H9 (cell line): ENCODE results near the gene NDUFV2. TPM values are rescaled to one million over a fixed set of nuclear protein-coding genes. Genes with fewer than 3 reads are reported as not detected.

Experiments used
- DNase-seq: peaks from one replicate; pipeline ENCODE4 v3.0.0-alpha.2; 2017
- H2AFZ ChIP-seq: one replicate; pipeline ENCODE4 v1.6.1; 2013; ENCODE audit warnings: mild to moderate bottlenecking, low read length, control low read depth, moderate library complexity
- H2AK5ac ChIP-seq: 2 replicates; pipeline ENCODE4 v1.6.1; 2013; ENCODE audit warnings: low read length, control low read depth, mixed read lengths; ENCODE audit not compliant: insufficient read length
- H2BK120ac ChIP-seq: one replicate; pipeline ENCODE4 v1.6.1; 2013; ENCODE audit warnings: low read depth, mild to moderate bottlenecking, low read length, control low read depth, inconsistent platforms; ENCODE audit not compliant: poor library complexity, severe bottlenecking
- H2BK12ac ChIP-seq: 2 replicates; pipeline ENCODE4 v1.6.1; 2013; ENCODE audit warnings: low read length, control low read depth, mixed read lengths, low read depth; ENCODE audit not compliant: insufficient read length
- H2BK15ac ChIP-seq: 2 replicates; pipeline ENCODE4 v1.6.1; 2013; ENCODE audit warnings: low read depth, low read length, control low read depth
- H2BK20ac ChIP-seq: one replicate; pipeline ENCODE4 v1.6.1; 2013; ENCODE audit warnings: low read depth, mild to moderate bottlenecking, low read length, control low read depth, inconsistent platforms; ENCODE audit not compliant: poor library complexity, severe bottlenecking
- H2BK5ac ChIP-seq: 2 replicates; pipeline ENCODE4 v1.6.1; 2013; ENCODE audit warnings: low read length, control low read depth, mixed read lengths; ENCODE audit not compliant: insufficient read length
- H3K14ac ChIP-seq: 2 replicates; pipeline ENCODE4 v1.6.1; 2013; ENCODE audit warnings: low read length, control low read depth; ENCODE audit not compliant: insufficient read depth
- H3K18ac ChIP-seq: 2 replicates; pipeline ENCODE4 v1.6.1; 2013; ENCODE audit warnings: low read depth, mild to moderate bottlenecking, mixed read lengths, low read length, control low read depth; ENCODE audit not compliant: insufficient read length
- H3K23ac ChIP-seq: 2 replicates; pipeline ENCODE4 v1.6.1; 2013; ENCODE audit warnings: low read length, control low read depth, mixed read lengths, low read depth; ENCODE audit not compliant: insufficient read length
- H3K23me2 ChIP-seq: 2 replicates; pipeline ENCODE4 v1.6.1; 2013; ENCODE audit warnings: low read depth, mild to moderate bottlenecking, mixed read lengths, low read length, control low read depth; ENCODE audit not compliant: insufficient read length, poor library complexity, severe bottlenecking
- H3K27ac ChIP-seq: 2 replicates; pipeline ENCODE4 v1.5.1; 2013; ENCODE audit warnings: low read length, control low read depth, mixed read lengths, low read depth; ENCODE audit not compliant: insufficient read length
- H3K27me3 ChIP-seq: 2 replicates; pipeline ENCODE4 v1.6.1; 2013; ENCODE audit warnings: low read length, control low read depth, inconsistent platforms; ENCODE audit not compliant: insufficient read depth
- H3K4ac ChIP-seq: 2 replicates; pipeline ENCODE4 v1.6.1; 2013; ENCODE audit warnings: low read depth, mild to moderate bottlenecking, control low read depth, inconsistent platforms, low read length, moderate library complexity
- H3K4me1 ChIP-seq: 2 replicates; pipeline ENCODE4 v1.6.1; 2013; ENCODE audit warnings: low read length, control low read depth, inconsistent platforms; ENCODE audit not compliant: insufficient read depth
- H3K4me2 ChIP-seq: 2 replicates; pipeline ENCODE4 v1.6.1; 2013; ENCODE audit warnings: low read length, control low read depth, mixed read lengths; ENCODE audit not compliant: insufficient read length, insufficient read depth
- H3K56ac ChIP-seq: 2 replicates; pipeline ENCODE4 v1.6.1; 2013; ENCODE audit warnings: low read depth, mild to moderate bottlenecking, mixed read lengths, low read length, control low read depth; ENCODE audit not compliant: insufficient read length
- H3K79me1 ChIP-seq: 2 replicates; pipeline ENCODE4 v1.6.1; 2013; ENCODE audit warnings: low read depth, mild to moderate bottlenecking, moderate library complexity, low read length, control low read depth, inconsistent platforms; ENCODE audit not compliant: insufficient read depth, poor library complexity, severe bottlenecking
- H3K79me2 ChIP-seq: 2 replicates; pipeline ENCODE4 v1.6.1; 2013; ENCODE audit warnings: low read length, control low read depth, inconsistent platforms; ENCODE audit not compliant: insufficient read depth
- H3K9ac ChIP-seq: 2 replicates; pipeline ENCODE4 v1.6.1; 2013; ENCODE audit warnings: low read length, control low read depth, mixed read lengths; ENCODE audit not compliant: insufficient read length; ENCODE audit errors: extremely low read depth
- H3K9me3 ChIP-seq: one replicate; pipeline ENCODE4 v1.6.1; 2013; ENCODE audit warnings: low read depth, low read length, inconsistent platforms; ENCODE audit not compliant: control insufficient read depth
- H3T11ph ChIP-seq: one replicate; pipeline ENCODE4 v1.6.1; 2013; ENCODE audit warnings: mild to moderate bottlenecking, low read length, control low read depth, inconsistent platforms
- H4K20me1 ChIP-seq: one replicate; pipeline ENCODE4 v1.6.1; 2013; ENCODE audit not compliant: control insufficient read depth, insufficient read length, insufficient read depth
- H4K5ac ChIP-seq: 2 replicates; pipeline ENCODE4 v1.6.1; 2013; ENCODE audit warnings: low read depth, mild to moderate bottlenecking, mixed read lengths, low read length, control low read depth; ENCODE audit not compliant: insufficient read length
- H4K8ac ChIP-seq: replicated peaks from 2 replicates; pipeline ENCODE4 v1.6.1; 2013; ENCODE audit warnings: low read length, control low read depth, mixed read lengths, low read depth; ENCODE audit not compliant: insufficient read length
- H4K91ac ChIP-seq: 2 replicates; pipeline ENCODE4 v1.6.1; 2013; ENCODE audit warnings: low read depth, mild to moderate bottlenecking, moderate library complexity, mixed read lengths, low read length, control low read depth; ENCODE audit not compliant: insufficient read length
- H3K27ac Mint-ChIP-seq, 3 experiments: 2 replicates in 2 of 3; 3 replicates in 1 of 3; pipeline ENCODE4 v1.8.0; 2020 to 2021; ENCODE audit warnings: mixed read lengths in 3 of 3, mild to moderate bottlenecking in 1 of 3, moderate library complexity in 1 of 3
- H3K27me3 Mint-ChIP-seq: 2 replicates; pipeline ENCODE4 v1.8.0; 2021; ENCODE audit warnings: low read depth, mild to moderate bottlenecking, moderate library complexity, mixed read lengths
- H3K36me3 Mint-ChIP-seq, 3 experiments: 2 replicates in 2 of 3; 3 replicates in 1 of 3; pipeline ENCODE4 v1.8.0; 2020 to 2021; ENCODE audit warnings: low read depth in 3 of 3, mixed read lengths in 3 of 3; ENCODE audit not compliant: insufficient read depth in 1 of 3
- H3K4me1 Mint-ChIP-seq, 2 experiments: 2 replicates each; pipeline ENCODE4 v1.8.0; 2020; ENCODE audit warnings: mixed read lengths in 2 of 2
- H3K4me3 Mint-ChIP-seq, 2 experiments: 2 replicates in 1 of 2; 3 replicates in 1 of 2; pipeline ENCODE4 v1.8.0; 2020 to 2021; ENCODE audit warnings: mild to moderate bottlenecking in 2 of 2, mixed read lengths in 2 of 2, moderate library complexity in 1 of 2
- H3K9me3 Mint-ChIP-seq, 2 experiments: 2 replicates in 1 of 2; 3 replicates in 1 of 2; pipeline ENCODE4 v1.8.0; 2020; ENCODE audit warnings: mild to moderate bottlenecking in 2 of 2, mixed read lengths in 2 of 2, moderate library complexity in 1 of 2
- WGBS: extraction: QIAGEN DNeasy Blood & Tissue Kit; methylation state at CpG from one replicate; pipeline ENCODE4 v1.1.7; 2013; ENCODE audit warnings: missing lambda C conversion rate, low lambda C conversion rate, mixed read lengths; ENCODE audit not compliant: insufficient read length; ENCODE audit errors: extremely low coverage; 5-methylcytosine and 5-hydroxymethylcytosine counted together
- total RNA-seq: library from RNA; stranded (reverse); gene quantifications from 2 replicates; pipeline ENCODE4 v1.2.1, GENCODE V29; 2021
- TF ChIP-seq, protein P1 (sequence below): fragments of 200-600 bp; sonication (generic); conservative IDR thresholded peaks from 3 replicates; pipeline ENCODE4 v1.8.0; 2021; ENCODE audit warnings: antibody characterized with exemption, mild to moderate bottlenecking

NDUFV2 gene
- total RNA-seq, 1 experiment from 2014 or later, result 206 TPM

DNA sequence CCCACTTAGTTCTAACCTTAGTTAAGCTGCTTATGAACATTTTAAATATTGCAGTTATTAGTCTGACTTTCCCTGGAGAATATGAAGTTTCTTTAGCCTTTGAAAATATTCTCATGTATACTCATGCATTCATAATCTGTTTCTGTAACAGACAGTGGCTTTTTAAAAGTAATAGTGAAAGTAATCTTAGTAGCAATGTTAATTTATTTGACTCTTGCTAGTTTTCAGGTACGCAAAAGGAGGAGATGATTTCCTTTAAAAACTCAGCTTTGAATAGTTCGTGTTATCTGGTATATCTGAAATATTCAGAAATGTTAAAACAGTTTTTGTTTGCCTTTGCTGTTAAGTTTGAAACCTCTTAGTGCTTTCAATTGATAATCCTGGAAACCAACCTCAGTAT is 37.9 kb downstream of the NDUFV2 start:
- Mint-ChIP-seq H3K4me3 (no peak overlapping the region), H3K27me3 (no peaks in the 10 kb centered on the region), H3K4me1 (peaks cover 30 to 37% of the 10 kb centered on the region in 2 experiments), H3K9me3 (no peaks in the 10 kb centered on the region), H3K36me3 (no peaks in the 10 kb centered on the region; a peak in 3 of 7 replicates), H3K27ac (no peak overlapping the region; a peak in 1 of 7 replicates)
- Histone ChIP-seq H2BK15ac (no peak overlapping the region), H3K4me1 (no peaks in the 10 kb centered on the region; the same call in 1 of the 2 replicates), H2BK5ac (no peak overlapping the region), H2BK12ac (no peak overlapping the region), H2AK5ac (no peak overlapping the region), H3K9me3 (no peaks in the 10 kb centered on the region), H3K4ac (no peak overlapping the region), H2AFZ (no peak overlapping the region), H3K4me2 (no peak overlapping the region), H3K27ac (no peak overlapping the region), H3K18ac (no peak overlapping the region), H4K91ac (no peak overlapping the region), H4K8ac (no peak overlapping the region), H3T11ph (no peak overlapping the region), H3K9ac (no peak overlapping the region), H3K14ac (no peak overlapping the region), H2BK120ac (no peak overlapping the region), H3K27me3 (no peaks in the 10 kb centered on the region), H4K20me1 (peaks cover 3% of the 10 kb centered on the region), H3K23me2 (peaks cover 9% of the 10 kb centered on the region), H3K79me2 (peaks cover 7% of the 10 kb centered on the region; the same call in 1 of the 2 replicates), H3K56ac (no peak overlapping the region), H2BK20ac (no peak overlapping the region), H3K23ac (no peak overlapping the region), H4K5ac (no peak overlapping the region), H3K79me1 (peaks cover 6% of the 10 kb centered on the region)
- TF ChIP-seq, protein P1, sequence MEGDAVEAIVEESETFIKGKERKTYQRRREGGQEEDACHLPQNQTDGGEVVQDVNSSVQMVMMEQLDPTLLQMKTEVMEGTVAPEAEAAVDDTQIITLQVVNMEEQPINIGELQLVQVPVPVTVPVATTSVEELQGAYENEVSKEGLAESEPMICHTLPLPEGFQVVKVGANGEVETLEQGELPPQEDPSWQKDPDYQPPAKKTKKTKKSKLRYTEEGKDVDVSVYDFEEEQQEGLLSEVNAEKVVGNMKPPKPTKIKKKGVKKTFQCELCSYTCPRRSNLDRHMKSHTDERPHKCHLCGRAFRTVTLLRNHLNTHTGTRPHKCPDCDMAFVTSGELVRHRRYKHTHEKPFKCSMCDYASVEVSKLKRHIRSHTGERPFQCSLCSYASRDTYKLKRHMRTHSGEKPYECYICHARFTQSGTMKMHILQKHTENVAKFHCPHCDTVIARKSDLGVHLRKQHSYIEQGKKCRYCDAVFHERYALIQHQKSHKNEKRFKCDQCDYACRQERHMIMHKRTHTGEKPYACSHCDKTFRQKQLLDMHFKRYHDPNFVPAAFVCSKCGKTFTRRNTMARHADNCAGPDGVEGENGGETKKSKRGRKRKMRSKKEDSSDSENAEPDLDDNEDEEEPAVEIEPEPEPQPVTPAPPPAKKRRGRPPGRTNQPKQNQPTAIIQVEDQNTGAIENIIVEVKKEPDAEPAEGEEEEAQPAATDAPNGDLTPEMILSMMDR, result no peak
- no peak for DNase-seq
- WGBS, result no CpG with 5 or more reads among the region's 2 CpGs
